HCT116 (cell line): ENCODE measurements around the gene OR1E1.

Experiments used
- CTCF ChIP-seq, 3 experiments: fragments of 200-600 bp in 1 of 3; sonication (generic) in 1 of 3; IDR thresholded peaks in 2 of 3; conservative IDR thresholded peaks in 1 of 3; 2 replicates each; pipeline ENCODE4 v1.5.1; 2012 to 2017; ENCODE audit warnings: low read depth in 2 of 3, low read length in 2 of 3, antibody characterized with exemption in 1 of 3, borderline replicate concordance in 1 of 3, control low read depth in 1 of 3, mild to moderate bottlenecking in 1 of 3, mixed read lengths in 1 of 3, mixed run types in 1 of 3, moderate library complexity in 1 of 3; ENCODE audit not compliant: insufficient read depth in 1 of 3
- EGR1 ChIP-seq: IDR thresholded peaks from 2 replicates; pipeline ENCODE4 v1.6.1; 2012; ENCODE audit warnings: low read depth
- ELF1 ChIP-seq: IDR thresholded peaks from 2 replicates; pipeline ENCODE4 v1.6.1; 2012; ENCODE audit warnings: low read depth, borderline replicate concordance
- POLR2A ChIP-seq: IDR thresholded peaks from 2 replicates; pipeline ENCODE4 v1.7.0; 2011; ENCODE audit warnings: borderline replicate concordance; ENCODE audit not compliant: insufficient read depth, insufficient read length; ENCODE audit errors: extremely low read depth
- POLR2AphosphoS5 ChIP-seq: IDR thresholded peaks from 2 replicates; pipeline ENCODE4 v1.6.1; 2011; ENCODE audit warnings: mild to moderate bottlenecking, low read depth, low read length, moderate library complexity
- RAD21 ChIP-seq: IDR thresholded peaks from 2 replicates; pipeline ENCODE4 v1.6.1; 2012; ENCODE audit warnings: low read depth, mild to moderate bottlenecking
- SP1 ChIP-seq: IDR thresholded peaks from 2 replicates; pipeline ENCODE4 v1.6.1; 2012; ENCODE audit warnings: low read depth
- ZBTB33 ChIP-seq: IDR thresholded peaks from 2 replicates; pipeline ENCODE4 v1.6.1; 2011; ENCODE audit warnings: mild to moderate bottlenecking, low read length, moderate library complexity; ENCODE audit not compliant: insufficient replicate concordance; ENCODE audit errors: extremely low read depth
- TF ChIP-seq, protein P1 (sequence below): IDR thresholded peaks from 2 replicates; pipeline ENCODE4 v1.6.1; 2012

GRCh38 chr17:3381957-3382356 lies 16.3 kb downstream of the OR1E1 start:
- TF ChIP-seq SP1 (no peak), CTCF (IDR thresholded peaks at IDR 0.05 in 2 of 3, conservative IDR thresholded peaks at IDR 0.05 in 1 of 3; ENCODE audit: borderline replicate concordance in 1 of 3, insufficient read depth in 1 of 3, low read depth in 2 of 3, low read length in 2 of 3) (no peak), POLR2A (no peak), POLR2AphosphoS5 (no peak), EGR1 (no peak), RAD21 (no peak), ZBTB33 (no peak), ELF1 (no peak)
- TF ChIP-seq, protein P1, sequence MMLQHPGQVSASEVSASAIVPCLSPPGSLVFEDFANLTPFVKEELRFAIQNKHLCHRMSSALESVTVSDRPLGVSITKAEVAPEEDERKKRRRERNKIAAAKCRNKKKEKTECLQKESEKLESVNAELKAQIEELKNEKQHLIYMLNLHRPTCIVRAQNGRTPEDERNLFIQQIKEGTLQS: no peak
